A673 (cell line): ENCODE measurements around the gene ARSG.

Experiments
- CTCF ChIP-seq: fragments of 300-800, 200-600 bp; sonication (generic); conservative IDR thresholded peaks from 2 replicates; pipeline ENCODE4 v1.5.1; 2017; ENCODE audit warnings: low read depth, mild to moderate bottlenecking, antibody characterized with exemption, low read length, moderate library complexity, mixed read lengths
- EZH2 ChIP-seq: fragments of 200-600 bp; sonication (generic); IDR thresholded peaks from 2 replicates; pipeline ENCODE4 v1.6.1; 2017; ENCODE audit warnings: borderline replicate concordance, low read depth, mild to moderate bottlenecking, mixed read lengths, antibody characterized with exemption, low read length; ENCODE audit not compliant: poor library complexity, severe bottlenecking

GRCh38 chr17:68432086-68432864, 141.0 kb downstream of the ARSG start:
- peak; percentile 6; the same call in 1 of the 2 replicates for TF ChIP-seq CTCF
- TF ChIP-seq EZH2: no peak
